Measurements from ENCODE around the gene KSR1. TPM values are rescaled to one million over a fixed set of nuclear protein-coding genes. Genes with fewer than 3 reads are reported as not detected.

KSR1 gene
- polyA plus RNA-seq, 1 donor from 2014 or later: 9.2 TPM

DNA sequence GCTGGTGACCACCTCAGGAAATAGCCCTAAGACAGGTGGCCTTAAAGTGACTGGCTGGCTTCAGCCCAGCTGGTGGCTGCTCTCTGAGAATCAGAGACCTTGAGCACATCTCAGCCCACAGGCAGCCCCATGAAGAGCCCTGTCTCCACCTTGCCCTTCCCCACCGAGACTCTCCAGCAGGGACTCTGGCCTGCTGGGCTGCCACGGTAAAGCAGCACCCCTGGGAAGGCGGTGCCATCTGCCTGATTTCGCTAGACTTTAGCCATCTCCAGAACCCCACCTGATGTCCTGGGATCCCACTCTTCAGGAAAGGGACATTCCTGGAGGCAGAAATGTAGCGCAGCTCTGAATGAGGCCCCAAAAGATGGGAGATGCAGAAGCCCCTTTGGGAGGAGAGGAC is 129.5 kb downstream of the KSR1 start:
- Histone ChIP-seq H4K20me1 (ENCODE audit: insufficient read depth) (no peaks in the 10 kb centered on the region), H3K4me2 (ENCODE audit: low read length) (no peak overlapping the region), H3F3A (ENCODE audit: insufficient read depth, low read length, poor library complexity, severe bottlenecking) (no peaks in the 10 kb centered on the region), H3K27ac (ENCODE audit: low read length) (no peak overlapping the region), H2AFZ (ENCODE audit: low read depth, low read length) (no peak overlapping the region), H3K4me3 (ENCODE audit: low read length) (no peak overlapping the region), H3K36me3 (ENCODE audit: insufficient read depth, low read length) (no peaks in the 10 kb centered on the region), H3K79me2 (replicated peaks; ENCODE audit: insufficient read depth, low read length) (no peaks in the 10 kb centered on the region), H3K27me3 (ENCODE audit: insufficient read depth, low read depth, low read length) (no peaks in the 10 kb centered on the region), H3K9me3 (ENCODE audit: low read length) (no peaks in the 10 kb centered on the region), H3K9ac (ENCODE audit: low read length) (no peak overlapping the region), H3K9me2 (ENCODE audit: insufficient read depth, low read length) (no peaks in the 10 kb centered on the region)
- TF ChIP-seq EZH2 (IDR thresholded peaks at IDR 0.05; ENCODE audit: borderline replicate concordance, insufficient read depth, low read length, poor library complexity, severe bottlenecking) (no peak), POLR2AphosphoS5 (IDR thresholded peaks at IDR 0.05) (no peak), TAF1 (IDR thresholded peaks at IDR 0.05; ENCODE audit: low read depth) (no peak), RAD21 (conservative IDR thresholded peaks at IDR 0.05) (no peak), MXI1 (conservative IDR thresholded peaks at IDR 0.05; ENCODE audit: poor library complexity, severe bottlenecking) (no peak), SMC3 (conservative IDR thresholded peaks at IDR 0.05; ENCODE audit: poor library complexity) (no peak), EP300 (conservative IDR thresholded peaks at IDR 0.05; ENCODE audit: poor library complexity, severe bottlenecking) (no peak)
- TF ChIP-seq, protein P1, sequence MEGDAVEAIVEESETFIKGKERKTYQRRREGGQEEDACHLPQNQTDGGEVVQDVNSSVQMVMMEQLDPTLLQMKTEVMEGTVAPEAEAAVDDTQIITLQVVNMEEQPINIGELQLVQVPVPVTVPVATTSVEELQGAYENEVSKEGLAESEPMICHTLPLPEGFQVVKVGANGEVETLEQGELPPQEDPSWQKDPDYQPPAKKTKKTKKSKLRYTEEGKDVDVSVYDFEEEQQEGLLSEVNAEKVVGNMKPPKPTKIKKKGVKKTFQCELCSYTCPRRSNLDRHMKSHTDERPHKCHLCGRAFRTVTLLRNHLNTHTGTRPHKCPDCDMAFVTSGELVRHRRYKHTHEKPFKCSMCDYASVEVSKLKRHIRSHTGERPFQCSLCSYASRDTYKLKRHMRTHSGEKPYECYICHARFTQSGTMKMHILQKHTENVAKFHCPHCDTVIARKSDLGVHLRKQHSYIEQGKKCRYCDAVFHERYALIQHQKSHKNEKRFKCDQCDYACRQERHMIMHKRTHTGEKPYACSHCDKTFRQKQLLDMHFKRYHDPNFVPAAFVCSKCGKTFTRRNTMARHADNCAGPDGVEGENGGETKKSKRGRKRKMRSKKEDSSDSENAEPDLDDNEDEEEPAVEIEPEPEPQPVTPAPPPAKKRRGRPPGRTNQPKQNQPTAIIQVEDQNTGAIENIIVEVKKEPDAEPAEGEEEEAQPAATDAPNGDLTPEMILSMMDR (IDR thresholded peaks at IDR 0.05; ENCODE audit: poor library complexity, severe bottlenecking): no peak
- TF ChIP-seq, protein P2, sequence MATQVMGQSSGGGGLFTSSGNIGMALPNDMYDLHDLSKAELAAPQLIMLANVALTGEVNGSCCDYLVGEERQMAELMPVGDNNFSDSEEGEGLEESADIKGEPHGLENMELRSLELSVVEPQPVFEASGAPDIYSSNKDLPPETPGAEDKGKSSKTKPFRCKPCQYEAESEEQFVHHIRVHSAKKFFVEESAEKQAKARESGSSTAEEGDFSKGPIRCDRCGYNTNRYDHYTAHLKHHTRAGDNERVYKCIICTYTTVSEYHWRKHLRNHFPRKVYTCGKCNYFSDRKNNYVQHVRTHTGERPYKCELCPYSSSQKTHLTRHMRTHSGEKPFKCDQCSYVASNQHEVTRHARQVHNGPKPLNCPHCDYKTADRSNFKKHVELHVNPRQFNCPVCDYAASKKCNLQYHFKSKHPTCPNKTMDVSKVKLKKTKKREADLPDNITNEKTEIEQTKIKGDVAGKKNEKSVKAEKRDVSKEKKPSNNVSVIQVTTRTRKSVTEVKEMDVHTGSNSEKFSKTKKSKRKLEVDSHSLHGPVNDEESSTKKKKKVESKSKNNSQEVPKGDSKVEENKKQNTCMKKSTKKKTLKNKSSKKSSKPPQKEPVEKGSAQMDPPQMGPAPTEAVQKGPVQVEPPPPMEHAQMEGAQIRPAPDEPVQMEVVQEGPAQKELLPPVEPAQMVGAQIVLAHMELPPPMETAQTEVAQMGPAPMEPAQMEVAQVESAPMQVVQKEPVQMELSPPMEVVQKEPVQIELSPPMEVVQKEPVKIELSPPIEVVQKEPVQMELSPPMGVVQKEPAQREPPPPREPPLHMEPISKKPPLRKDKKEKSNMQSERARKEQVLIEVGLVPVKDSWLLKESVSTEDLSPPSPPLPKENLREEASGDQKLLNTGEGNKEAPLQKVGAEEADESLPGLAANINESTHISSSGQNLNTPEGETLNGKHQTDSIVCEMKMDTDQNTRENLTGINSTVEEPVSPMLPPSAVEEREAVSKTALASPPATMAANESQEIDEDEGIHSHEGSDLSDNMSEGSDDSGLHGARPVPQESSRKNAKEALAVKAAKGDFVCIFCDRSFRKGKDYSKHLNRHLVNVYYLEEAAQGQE (IDR thresholded peaks at IDR 0.05; ENCODE audit: borderline replicate concordance): no peak

DNA sequence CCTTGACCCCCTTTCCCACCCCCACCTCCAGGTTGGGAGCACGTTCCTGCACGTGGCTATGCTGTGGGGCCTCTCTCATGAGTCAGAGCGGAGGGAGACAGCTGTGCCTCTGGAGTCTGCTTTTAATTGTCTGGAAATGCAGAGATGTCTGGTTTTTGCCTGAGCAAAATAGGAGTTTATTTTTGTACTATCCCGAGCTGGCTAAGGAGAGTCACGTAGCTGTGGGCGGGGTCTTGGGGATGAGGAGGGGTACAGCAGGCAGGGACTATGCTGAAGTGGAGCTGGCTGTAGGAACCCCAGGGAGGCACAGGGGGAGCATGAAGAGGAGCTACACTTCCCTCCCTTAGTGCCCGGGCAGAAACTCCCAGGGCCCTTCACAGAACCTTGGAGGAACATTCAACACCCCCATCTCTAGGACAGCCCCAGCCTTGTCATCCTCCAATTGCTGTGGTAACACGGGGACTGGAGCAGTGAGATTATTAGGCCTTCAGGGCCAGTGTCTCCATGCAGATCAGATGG is 130.0 kb downstream of the KSR1 start:
- Histone ChIP-seq H3K4me2 (ENCODE audit: low read length) (no peak overlapping the region), H2AFZ (ENCODE audit: low read depth, low read length) (no peak overlapping the region), H3K27me3 (ENCODE audit: insufficient read depth, low read depth, low read length) (no peaks in the 10 kb centered on the region), H3F3A (ENCODE audit: insufficient read depth, low read length, poor library complexity, severe bottlenecking) (no peaks in the 10 kb centered on the region), H3K9me2 (ENCODE audit: insufficient read depth, low read length) (no peaks in the 10 kb centered on the region), H3K79me2 (replicated peaks; ENCODE audit: insufficient read depth, low read length) (no peaks in the 10 kb centered on the region), H3K9ac (ENCODE audit: low read length) (no peak overlapping the region), H3K9me3 (ENCODE audit: low read length) (no peaks in the 10 kb centered on the region), H3K36me3 (ENCODE audit: insufficient read depth, low read length) (no peaks in the 10 kb centered on the region), H4K20me1 (ENCODE audit: insufficient read depth) (no peaks in the 10 kb centered on the region), H3K27ac (ENCODE audit: low read length) (no peak overlapping the region), H3K4me3 (ENCODE audit: low read length) (no peak overlapping the region)
- no peak for TF ChIP-seq SMC3 (conservative IDR thresholded peaks at IDR 0.05; ENCODE audit: poor library complexity)
- TF ChIP-seq POLR2AphosphoS5 (IDR thresholded peaks at IDR 0.05): no peak
- no peak for TF ChIP-seq EP300 (conservative IDR thresholded peaks at IDR 0.05; ENCODE audit: poor library complexity, severe bottlenecking)
- no peak for TF ChIP-seq RAD21 (conservative IDR thresholded peaks at IDR 0.05)
- TF ChIP-seq, protein P2 (IDR thresholded peaks at IDR 0.05; ENCODE audit: borderline replicate concordance): no peak
- TF ChIP-seq, protein P1 (IDR thresholded peaks at IDR 0.05; ENCODE audit: poor library complexity, severe bottlenecking): no peak
- TF ChIP-seq MXI1 (conservative IDR thresholded peaks at IDR 0.05; ENCODE audit: poor library complexity, severe bottlenecking): no peak
- no peak for TF ChIP-seq TAF1 (IDR thresholded peaks at IDR 0.05; ENCODE audit: low read depth)
- TF ChIP-seq EZH2 (IDR thresholded peaks at IDR 0.05; ENCODE audit: borderline replicate concordance, insufficient read depth, low read length, poor library complexity, severe bottlenecking): no peak
